ENCODE data around the gene SERBP1.

- TF ChIP-seq CTCF (IDR thresholded peaks at IDR 0.05) (no peak), POLR2A (IDR thresholded peaks at IDR 0.05) (no peak)
Measured at GRCh38 chr1:67415041-67415440, 15.2 kb downstream of the SERBP1 start.
